Bone marrow (tissue), 2 donors: Measurements from ENCODE around the gene KRTAP10-5.
"Not testable (repeated sequence)": the region's sequence is repeated elsewhere in the genome, so short reads cannot be mapped to it uniquely, and the experiment has no call there.

Source experiments
- DNase-seq, 2 donors: peaks; one replicate each; lab custom pipeline; 2025; lab: John Stamatoyannopoulos, UW

KRTAP10-5 gene, protein sequence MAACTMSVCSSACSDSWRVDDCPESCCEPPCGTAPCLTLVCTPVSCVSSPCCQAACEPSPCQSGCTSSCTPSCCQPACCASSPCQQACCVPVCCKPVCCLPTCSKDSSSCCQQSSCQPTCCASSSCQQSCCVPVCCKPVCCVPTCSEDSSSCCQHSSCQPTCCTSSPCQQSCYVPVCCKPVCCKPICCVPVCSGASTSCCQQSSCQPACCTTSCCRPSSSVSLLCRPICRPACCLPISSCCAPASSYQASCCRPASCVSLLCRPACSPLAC

GRCh38 chr21:44580231-44580821, at the start of gene KRTAP10-5:
KRTAP10-5 (minus strand) TSS chr21:44580604; CDS start chr21:44580578, 26 bp downstream.
- DNase-seq, result not testable (repeated sequence)

- DNase-seq, result no peak
Measured at GRCh38 chr21:44628707-44629391, 48.4 kb upstream of the KRTAP10-5 start.

DNA sequence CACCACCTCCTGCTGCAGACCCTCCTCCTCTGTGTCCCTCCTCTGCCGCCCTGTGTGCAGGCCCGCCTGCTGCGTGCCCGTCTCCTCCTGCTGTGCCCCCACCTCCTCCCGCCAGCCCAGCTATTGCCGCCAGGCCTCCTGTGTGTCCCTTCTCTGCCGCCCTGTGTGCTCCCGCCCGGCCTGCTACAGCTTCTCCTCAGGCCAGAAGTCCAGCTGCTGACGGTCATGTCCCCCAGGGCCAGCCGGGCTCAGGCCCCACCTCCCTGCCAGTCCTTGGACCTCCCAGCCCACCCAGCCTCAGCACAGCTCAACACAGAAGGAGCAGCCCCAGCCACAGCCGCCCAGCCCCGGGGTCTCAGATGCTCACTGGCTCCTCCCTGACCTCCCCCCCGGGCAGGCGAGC, 47.4 kb upstream of the KRTAP10-5 start:
- not testable (repeated sequence) for DNase-seq

DNA sequence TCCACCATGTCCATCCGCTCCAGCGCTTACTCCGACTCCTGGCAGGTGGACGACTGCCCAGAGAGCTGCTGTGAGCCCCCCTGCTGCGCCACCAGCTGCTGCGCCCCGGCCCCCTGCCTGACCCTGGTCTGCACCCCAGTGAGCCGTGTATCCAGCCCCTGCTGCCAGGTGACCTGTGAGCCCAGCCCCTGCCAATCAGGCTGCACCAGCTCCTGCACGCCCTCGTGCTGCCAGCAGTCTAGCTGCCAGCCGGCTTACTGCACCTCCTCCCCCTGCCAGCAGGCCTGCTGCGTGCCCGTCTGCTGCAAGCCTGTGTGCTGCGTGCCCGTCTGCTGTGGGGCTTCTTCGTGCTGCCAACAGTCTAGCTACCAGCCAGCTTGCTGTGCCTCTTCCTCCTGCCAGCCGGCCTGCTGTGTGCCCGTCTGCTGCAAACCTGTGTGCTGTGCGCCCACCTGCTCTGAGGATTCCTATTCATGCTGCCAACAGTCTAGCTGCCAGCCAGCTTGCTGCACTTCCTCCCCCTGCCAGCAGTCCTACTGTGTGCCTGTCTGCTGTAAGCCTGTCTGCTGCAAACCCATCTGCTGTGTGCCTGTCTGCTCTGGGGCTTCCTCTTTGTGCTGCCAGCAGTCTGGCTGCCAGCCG, 46.9 kb upstream of the KRTAP10-5 start:
- DNase-seq, result not testable (repeated sequence)

- no peak for DNase-seq
Measured at GRCh38 chr21:44626673-44627143, 46.3 kb upstream of the KRTAP10-5 start, which contains the start of gene KRTAP10-9. KRTAP10-9 (plus strand) TSS chr21:44627093; CDS start chr21:44627172, 79 bp downstream.

DNA sequence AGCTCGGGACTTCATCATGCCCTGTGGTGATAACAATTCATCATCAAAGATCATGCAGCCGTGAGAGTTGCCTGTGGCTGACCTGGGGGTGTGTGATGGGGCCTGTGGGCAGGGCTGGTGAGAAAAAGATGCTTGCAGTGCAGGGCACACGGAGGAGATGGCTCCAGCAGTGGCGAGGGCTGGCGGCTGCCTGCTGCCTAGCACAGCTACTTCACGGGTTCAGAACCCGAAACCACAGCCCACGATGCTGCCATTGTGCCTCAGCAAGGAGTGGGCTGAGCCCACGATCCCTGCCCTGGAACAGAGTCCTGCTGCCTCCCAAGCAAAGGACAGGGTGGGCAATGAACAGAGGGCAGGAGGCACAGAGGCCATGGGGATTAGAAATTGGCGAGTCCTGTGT, 45.9 kb upstream of the KRTAP10-5 start:
- DNase-seq, result no peak

GRCh38 chr21:44625756-44626155, 45.4 kb upstream of the KRTAP10-5 start:
- DNase-seq, result no peak

DNA sequence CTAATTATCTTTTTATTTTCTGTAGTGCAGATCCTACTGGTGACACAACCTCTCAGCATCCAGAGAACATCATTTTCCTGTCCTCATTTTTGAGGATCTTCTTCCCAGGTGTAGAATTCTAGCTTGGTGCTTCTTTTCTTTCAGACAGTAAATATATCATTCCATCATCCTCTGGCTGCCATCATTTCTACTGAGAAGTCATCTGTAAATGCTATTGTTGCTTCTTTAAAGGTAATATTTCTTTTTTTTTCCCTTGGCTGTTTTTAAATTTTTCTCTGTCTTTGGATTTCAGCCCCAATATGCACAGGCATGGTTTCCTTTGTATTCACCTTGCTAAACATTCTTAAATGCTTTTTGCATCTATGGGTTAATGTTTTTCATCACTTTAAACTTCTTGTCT, 43.2 kb upstream of the KRTAP10-5 start:
- DNase-seq, result no peak

DNA sequence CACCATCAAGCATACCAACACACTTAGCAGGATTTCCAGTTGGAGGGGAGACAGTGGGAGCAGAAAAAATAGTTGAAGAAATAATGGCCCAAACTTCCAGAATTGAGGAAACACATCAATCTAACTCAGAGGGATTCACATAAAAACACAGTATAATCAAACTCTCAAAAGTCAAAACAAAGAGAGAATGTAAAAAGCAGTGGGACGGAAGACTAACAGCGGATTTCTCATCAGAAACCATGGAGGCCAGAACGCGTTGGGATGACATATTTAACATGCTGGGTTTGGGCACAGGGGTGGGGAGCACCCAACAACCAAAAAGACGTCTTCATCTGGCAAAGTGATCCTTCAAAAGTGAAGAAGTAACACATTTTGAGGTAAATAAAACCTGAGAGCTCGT, 39.5 kb upstream of the KRTAP10-5 start:
- DNase-seq, result no peak

- no peak for DNase-seq
Measured at GRCh38 chr21:44618909-44619308, 38.5 kb upstream of the KRTAP10-5 start.

- no peak for DNase-seq
Measured at GRCh38 chr21:44618504-44618903, 38.1 kb upstream of the KRTAP10-5 start.

DNA sequence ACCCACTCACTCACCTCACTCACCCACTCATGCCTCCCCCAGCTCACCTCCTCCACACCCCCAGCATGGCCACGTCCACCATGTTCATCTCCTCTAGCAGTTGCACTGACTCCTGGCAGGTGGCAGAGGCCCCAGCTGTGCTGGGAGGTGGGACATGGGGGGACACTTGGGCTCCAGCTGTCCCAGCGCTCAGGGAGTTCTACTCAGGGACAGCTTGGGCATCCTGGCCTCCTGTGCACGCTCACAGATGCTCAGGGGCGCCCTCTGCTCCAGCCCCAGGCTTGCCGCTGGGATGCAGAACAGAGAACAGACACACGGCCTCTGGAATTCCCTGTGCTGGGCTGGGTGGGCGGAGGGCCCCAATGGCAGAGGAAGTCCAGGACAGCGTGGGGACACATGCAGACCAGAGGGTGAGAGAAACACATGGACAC, 36.7 kb upstream of the KRTAP10-5 start:
- DNase-seq, result no peak

DNA sequence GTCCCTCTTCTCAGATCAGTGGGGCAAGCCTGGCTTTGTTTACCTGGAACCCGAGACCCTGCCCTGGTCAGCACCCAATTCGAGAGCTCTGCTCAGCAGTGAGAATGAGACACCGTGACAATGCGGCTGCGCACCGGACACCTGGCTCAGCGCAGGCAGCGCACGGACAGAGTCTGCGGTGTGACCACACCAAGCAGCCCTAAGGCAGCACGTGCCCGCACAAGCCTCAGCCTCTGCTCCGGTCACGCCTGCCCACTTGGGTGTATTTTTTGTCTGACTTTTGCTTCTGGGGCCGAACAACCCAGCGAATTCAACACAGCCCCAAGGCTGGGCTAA, 36.2 kb upstream of the KRTAP10-5 start:
- DNase-seq, result no peak

- DNase-seq, result no peak
Measured at GRCh38 chr21:44615911-44616590, 35.6 kb upstream of the KRTAP10-5 start.

DNA sequence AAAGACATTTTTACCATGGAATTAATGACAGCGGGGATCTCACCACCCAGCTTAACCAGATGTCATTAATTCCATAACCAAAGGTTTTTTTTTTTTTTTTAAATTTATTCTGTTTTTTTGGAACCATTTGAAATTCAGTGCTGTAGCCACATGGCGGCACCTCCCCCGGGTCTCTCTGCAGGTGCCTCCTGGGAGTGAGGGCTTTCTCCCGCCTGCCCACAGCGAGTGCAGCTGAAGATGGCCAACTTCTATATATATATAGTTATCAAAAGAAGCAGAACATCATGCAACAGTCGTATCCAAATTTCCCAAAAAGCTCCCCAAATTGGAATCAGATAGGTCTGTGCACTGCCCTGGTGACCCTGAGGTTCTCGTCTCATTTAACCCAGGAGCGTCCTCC, 35.1 kb upstream of the KRTAP10-5 start:
- no peak for DNase-seq

DNA sequence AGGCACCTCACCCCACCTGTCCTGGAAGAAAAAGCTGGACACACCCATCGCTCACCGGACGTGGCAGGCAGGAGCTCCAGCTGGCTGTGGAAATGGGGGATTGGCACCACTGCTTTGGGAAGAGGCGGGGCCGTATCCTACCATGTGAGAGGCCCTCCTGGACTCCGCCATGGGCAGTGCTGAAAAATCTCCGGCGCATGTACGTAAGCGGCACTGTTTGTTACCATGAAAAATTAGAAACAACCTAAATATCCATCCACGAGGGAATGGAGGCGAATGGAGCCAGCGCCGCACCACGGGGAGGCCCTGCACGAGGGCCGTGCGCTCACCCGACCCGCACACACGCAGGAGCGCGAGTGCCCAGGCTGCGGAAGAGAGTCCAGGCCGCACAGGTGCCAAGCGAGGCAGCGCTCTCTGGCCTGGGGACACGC, 34.6 kb upstream of the KRTAP10-5 start:
- no peak for DNase-seq

- no peak for DNase-seq
Measured at GRCh38 chr21:44614161-44614631, 33.8 kb upstream of the KRTAP10-5 start.

GRCh38 chr21:44613386-44614155, 33.2 kb upstream of the KRTAP10-5 start:
- no peak for DNase-seq

DNA sequence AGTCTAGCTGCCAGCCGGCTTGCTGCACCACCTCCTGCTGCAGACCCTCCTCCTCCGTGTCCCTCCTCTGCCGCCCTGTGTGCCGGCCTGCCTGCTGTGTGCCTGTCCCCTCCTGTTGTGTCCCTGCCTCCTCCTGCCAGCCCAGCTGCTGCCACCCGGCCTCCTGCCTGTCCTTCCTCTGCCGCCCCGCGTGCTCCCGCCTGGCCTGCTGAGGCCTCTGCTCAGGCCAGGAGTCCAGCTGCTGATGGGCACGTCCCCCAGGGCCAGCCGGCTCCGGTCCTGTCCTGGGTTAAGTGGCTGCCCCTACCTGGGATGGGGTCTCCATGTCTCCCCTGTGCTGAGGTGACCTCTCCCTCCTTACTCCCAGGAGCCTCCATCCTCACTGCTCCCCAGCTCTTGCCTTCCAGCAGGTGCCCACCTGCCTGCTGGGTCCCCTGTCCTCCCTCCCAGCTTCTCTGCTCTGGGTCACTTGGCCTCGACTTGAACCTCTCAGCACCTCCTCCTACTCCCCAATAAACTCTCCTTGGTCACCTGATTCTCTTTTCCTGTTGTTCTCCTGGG, 32.3 kb upstream of the KRTAP10-5 start:
- no peak for DNase-seq

GRCh38 chr21:44612029-44612486, 31.7 kb upstream of the KRTAP10-5 start, which contains the start of gene KRTAP10-8:
KRTAP10-8 (plus strand) TSS chr21:44612079; CDS start chr21:44612101, 22 bp downstream.
- DNase-seq, result no peak
